Kidney (tissue), 22 donors: ENCODE measurements around the gene KCTD2. TPM values are rescaled to one million over a fixed set of nuclear protein-coding genes. Genes with fewer than 3 reads are reported as not detected.

Source experiments
- DNase-seq, 5 donors: peaks; one replicate each; pipeline ENCODE4 v3.0.0-alpha.2; 2013 to 2020
- FAIRE-seq: peaks from 2 replicates; lab custom pipeline; 2012; peaks lifted over from hg19 to GRCh38; lab: Jason Lieb, UNC
- H3K27ac ChIP-seq, 2 donors: one replicate each; pipeline ENCODE4 v1.7.0; 2013; ENCODE audit warnings: low read depth in 2 of 2, low read length in 2 of 2, inconsistent platforms in 1 of 2
- H3K27me3 ChIP-seq: one replicate; pipeline ENCODE4 v1.7.1; 2013; ENCODE audit warnings: low read length, inconsistent platforms; ENCODE audit not compliant: control insufficient read depth, insufficient read depth
- H3K36me3 ChIP-seq, 3 donors: one replicate each; pipeline versions ENCODE4 v1.7.0 to v1.7.1; 2013; ENCODE audit warnings: low read length in 3 of 3, control low read depth in 1 of 3, inconsistent platforms in 1 of 3; ENCODE audit not compliant: insufficient read depth in 3 of 3, control insufficient read depth in 2 of 3
- H3K4me1 ChIP-seq, 3 donors: one replicate each; pipeline versions ENCODE4 v1.7.0 to v1.7.1; 2013; ENCODE audit warnings: low read length in 3 of 3, inconsistent platforms in 1 of 3, low read depth in 1 of 3; ENCODE audit not compliant: control insufficient read depth in 2 of 3, insufficient read depth in 2 of 3
- H3K4me3 ChIP-seq, 3 donors: one replicate each; pipeline versions ENCODE4 v1.7.0 to v1.8.1; 2013; ENCODE audit warnings: low read length in 3 of 3, control low read depth in 1 of 3, inconsistent platforms in 1 of 3
- H3K9ac ChIP-seq, 3 donors: one replicate each; pipeline versions ENCODE4 v1.7.0 to v1.7.1; 2013; ENCODE audit warnings: low read length in 3 of 3, control low read depth in 1 of 3, inconsistent platforms in 1 of 3
- H3K9me3 ChIP-seq, 3 donors: one replicate each; pipeline versions ENCODE4 v1.7.0 to v1.7.1; 2013; ENCODE audit warnings: low read length in 3 of 3, control low read depth in 1 of 3, inconsistent platforms in 1 of 3; ENCODE audit not compliant: control insufficient read depth in 2 of 3, insufficient read depth in 1 of 3
- CTCF ChIP-seq: IDR thresholded peaks from 3 replicates; pipeline ENCODE4 v1.5.1; 2012; ENCODE audit warnings: mild to moderate bottlenecking, moderate library complexity, borderline replicate concordance; ENCODE audit not compliant: insufficient read depth; ENCODE audit errors: extremely low read depth
- intact Hi-C: fragments of 100-400 bp; cut with DNase I; formaldehyde crosslinking; loops from one replicate; pipeline ENCODE4 v1.11.1; 2022
- long read RNA-seq, 10 donors: library from polyadenylated mRNA in 1 of 10; unstranded in 1 of 10; transcript quantifications; one replicate each; pipeline ENCODE4 v2.0.0 and lab custom pipeline, GENCODE V29; 2021 to 2026
- polyA plus RNA-seq: library from polyadenylated mRNA; stranded (reverse); fragments of 350-450 nt; fragmentation: Illumina TruSeq; extraction: RNeasy Lipid Tissue Mini Kit (QIAGEN cat#74804); gene quantifications from one replicate; pipeline ENCODE4 v1.2.3, GENCODE V29; 2014; ENCODE audit warnings: low read depth, low replicate concordance; ENCODE audit not compliant: insufficient read depth
- total RNA-seq: library from RNA; stranded (reverse); fragmentation: NEBNext Ultra II Directional; extraction: Animal tissue kit (Norgen Biotek cat#: 25700); gene quantifications from one replicate; pipeline ENCODE4 v1.2.1, GENCODE V29; 2021
- donor health status: control.
- donor health status: control.
- donor health status: control.
- donor health status: control.
- donor health status: control.
- donor health status: DM: yes; HTN: yes; CAD: no.
- donor health status: Normal renal cell carcinoma (clear cell type).

Gene KCTD2
- 30.2 TPM for total RNA-seq
- 26.0 TPM for polyA plus RNA-seq
- long read RNA-seq, donor 1, partial matches to known transcripts = 0 of 4 reads
- long read RNA-seq, donor 1, other reads (novel, unspliced or antisense) = 0 of 4 reads
- long read RNA-seq, donor 2, transcript KCTD2-201 (6 exons, 3,635 nt) = major isoform, 7 of 7 reads
- long read RNA-seq, donor 2, partial matches to known transcripts = 0 of 7 reads
- long read RNA-seq, donor 2, other reads (novel, unspliced or antisense) = 0 of 7 reads
- long read RNA-seq, donor 3, partial matches to known transcripts = 950 of 988 reads
- long read RNA-seq, donor 3, other reads (novel, unspliced or antisense) = 35 of 988 reads
- long read RNA-seq, donor 4, partial matches to known transcripts = 0 of 2 reads
- long read RNA-seq, donor 4, other reads (novel, unspliced or antisense) = 0 of 2 reads
- long read RNA-seq, donor 5 = 0 reads
- long read RNA-seq, donor 6, partial matches to known transcripts = 0 of 1 reads
- long read RNA-seq, donor 6, other reads (novel, unspliced or antisense) = 0 of 1 reads
- long read RNA-seq, donor 7, transcript KCTD2-201 (6 exons, 3,635 nt) = major isoform, 6 of 22 reads
- long read RNA-seq, donor 7, partial matches to known transcripts = 0 of 22 reads
- long read RNA-seq, donor 7, other reads (novel, unspliced or antisense) = 16 of 22 reads
- long read RNA-seq, donor 8, transcript KCTD2-201 (6 exons, 3,635 nt) = major isoform, 5 of 683 reads
- long read RNA-seq, donor 8, partial matches to known transcripts = 339 of 683 reads
- long read RNA-seq, donor 8, other reads (novel, unspliced or antisense) = 339 of 683 reads
- long read RNA-seq, donor 9, partial matches to known transcripts = 0 of 4 reads
- long read RNA-seq, donor 9, other reads (novel, unspliced or antisense) = 0 of 4 reads
- long read RNA-seq, donor 10 = 0 reads

- no peak for FAIRE-seq
- intact Hi-C loops = no loop called here
These were observed at the start of gene KCTD2, which contains the start of gene ATP5PD for GRCh38 chr17:75046407-75047289. Gene KCTD2 (plus strand): TSS chr17:75047225. CDS start chr17:75047251, 26 bp downstream. Gene ATP5PD (minus strand): TSS chr17:75046969. CDS start chr17:75042650, 4,319 bp downstream.

GRCh38 chr17:74998783-74999182, 48.2 kb upstream of the KCTD2 start:
- TF ChIP-seq CTCF = no peak

More at GRCh38 chr17:75046407-75047289, at the start of gene KCTD2, which contains the start of gene ATP5PD:
- Histone ChIP-seq H3K9me3 (no peaks in the 10 kb centered on the region), H3K4me3 (peak within 1 kb of the TSS; percentile 86 to 94 (median 91)), H3K4me1 (peaks cover 0 to 10% (median 6%) of the 10 kb centered on the region in 3 donors), H3K36me3 (peaks cover 5 to 8% (median 6%) of the 10 kb centered on the region in 3 donors), H3K9ac (peak within 1 kb of the TSS; percentile 85 to 95 (median 91)), H3K27ac (peak within 1 kb of the TSS; percentile 87 to 97), H3K27me3 (no peaks in the 10 kb centered on the region)
- no peak for TF ChIP-seq CTCF
- peak; percentile 97 to 99 (median 98) for DNase-seq

GRCh38 chr17:74999523-74999922, 47.5 kb upstream of the KCTD2 start:
- DNase-seq (no peak), FAIRE-seq (no peak)
- TF ChIP-seq CTCF = no peak
- Histone ChIP-seq H3K27me3 (no peaks in the 10 kb centered on the region), H3K4me3 (no peak overlapping the region), H3K9ac (no peak overlapping the region), H3K9me3 (no peaks in the 10 kb centered on the region), H3K36me3 (peaks cover 0 to 7% (median 4%) of the 10 kb centered on the region in 3 donors), H3K4me1 (no peaks in the 10 kb centered on the region), H3K27ac (no peak overlapping the region)
- intact Hi-C loops = no loop called here

More at GRCh38 chr17:74998783-74999182, 48.2 kb upstream of the KCTD2 start:
- Histone ChIP-seq H3K9me3 (no peaks in the 10 kb centered on the region), H3K4me1 (peaks cover 0 to 1% (median 0%) of the 10 kb centered on the region in 3 donors), H3K27ac (no peak overlapping the region), H3K9ac (no peak overlapping the region), H3K36me3 (peaks cover 0 to 7% (median 4%) of the 10 kb centered on the region in 3 donors), H3K4me3 (no peak overlapping the region), H3K27me3 (no peaks in the 10 kb centered on the region)
- DNase-seq (no peak), FAIRE-seq (no peak)
- intact Hi-C loops = no loop called here
